ENCODE results near the gene KCNK2.

KCNK2 gene

DNA sequence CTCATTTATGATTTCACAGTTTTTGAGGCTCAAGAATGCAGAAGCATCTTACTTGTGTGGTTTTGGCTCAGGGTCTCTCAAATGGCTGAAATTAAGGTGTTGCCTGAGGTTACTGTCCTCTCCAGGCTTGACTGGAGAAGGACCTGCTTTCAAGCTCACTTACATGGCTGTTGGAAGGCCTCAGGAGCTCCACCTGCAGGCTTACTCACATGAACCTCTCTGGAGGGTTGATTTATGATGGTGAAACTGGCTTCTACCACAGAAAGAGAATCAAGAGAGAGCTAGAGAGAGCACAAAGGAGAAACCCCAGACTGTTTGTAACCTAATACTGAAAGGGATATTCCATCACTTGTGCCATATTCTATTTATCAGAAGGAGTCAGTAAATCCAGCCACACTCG lies 6.2 kb upstream of the KCNK2 start:
- no peak for TF ChIP-seq ZNF274 (IDR thresholded peaks at IDR 0.05; ENCODE audit: low read depth, low read length)
- H3K4me3 ChIP-seq (ENCODE audit: low read length) = no peak overlapping the region

DNA sequence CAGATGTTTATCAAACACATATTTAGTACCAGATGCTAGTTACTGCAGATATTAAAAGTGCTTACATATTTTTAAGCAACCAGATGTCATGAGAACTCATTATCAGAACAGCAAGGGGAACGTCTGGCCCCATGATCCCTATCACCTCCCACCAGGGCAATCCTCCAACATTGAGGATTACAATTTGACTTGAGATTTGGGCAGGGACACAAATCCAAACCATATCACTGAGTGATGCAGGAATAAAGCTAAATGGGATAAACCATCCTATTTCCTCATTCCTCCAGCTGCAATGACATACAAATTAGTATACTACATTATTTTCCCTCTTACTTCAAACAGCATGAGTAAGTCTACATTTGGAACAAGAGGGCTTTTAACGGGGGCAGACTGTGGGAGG lies 3.1 kb upstream of the KCNK2 start:
- no peak for TF ChIP-seq ZNF274 (IDR thresholded peaks at IDR 0.05; ENCODE audit: low read depth, low read length)
- H3K4me3 ChIP-seq (ENCODE audit: low read length) = no peak overlapping the region

DNA sequence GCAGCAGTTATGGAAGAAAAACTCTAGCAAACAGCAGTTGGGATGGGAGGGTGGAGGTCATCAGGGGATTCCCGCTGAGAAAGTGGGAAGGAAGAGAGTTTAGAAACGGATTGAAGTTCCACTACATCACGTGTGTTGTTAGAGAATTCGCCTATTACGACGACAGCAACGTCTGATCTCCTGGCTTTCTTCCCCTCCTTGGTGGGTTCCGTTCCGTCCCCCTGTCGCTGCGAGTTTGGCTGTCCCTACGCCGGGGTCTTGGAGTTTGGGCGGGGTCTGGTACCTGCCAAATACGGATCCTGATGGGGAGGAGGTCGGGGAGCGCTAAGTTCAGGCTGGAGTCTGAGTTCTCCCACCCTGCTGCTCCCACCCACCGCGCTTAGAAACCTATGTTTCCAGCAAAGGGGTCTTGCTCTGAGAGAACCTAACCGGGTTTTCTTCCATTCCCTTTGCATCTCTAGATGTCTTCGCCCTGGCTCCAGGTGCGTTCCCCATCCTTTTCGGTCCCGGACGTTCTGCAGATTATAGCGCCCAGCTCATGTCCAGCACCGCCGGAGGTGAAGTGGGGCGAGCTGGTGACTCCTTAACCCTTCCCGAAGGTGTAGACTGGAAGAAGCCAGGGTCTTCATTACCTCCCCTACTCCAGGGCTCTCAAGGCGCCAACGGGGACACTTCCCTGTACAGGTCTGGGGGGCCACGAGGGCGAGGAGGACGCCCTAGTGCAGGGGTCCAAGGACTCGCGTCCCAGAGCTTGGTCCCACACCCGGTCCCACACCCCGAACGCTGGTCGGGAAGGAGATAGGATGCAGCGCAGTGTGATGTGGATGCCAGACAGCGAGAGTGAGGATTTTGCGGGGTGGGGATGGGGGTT lies 641 bp upstream of the KCNK2 start:
- no peak for TF ChIP-seq ZNF274 (IDR thresholded peaks at IDR 0.05; ENCODE audit: low read depth, low read length)
- H3K4me3 ChIP-seq (ENCODE audit: low read length) = no peak overlapping the region

DNA sequence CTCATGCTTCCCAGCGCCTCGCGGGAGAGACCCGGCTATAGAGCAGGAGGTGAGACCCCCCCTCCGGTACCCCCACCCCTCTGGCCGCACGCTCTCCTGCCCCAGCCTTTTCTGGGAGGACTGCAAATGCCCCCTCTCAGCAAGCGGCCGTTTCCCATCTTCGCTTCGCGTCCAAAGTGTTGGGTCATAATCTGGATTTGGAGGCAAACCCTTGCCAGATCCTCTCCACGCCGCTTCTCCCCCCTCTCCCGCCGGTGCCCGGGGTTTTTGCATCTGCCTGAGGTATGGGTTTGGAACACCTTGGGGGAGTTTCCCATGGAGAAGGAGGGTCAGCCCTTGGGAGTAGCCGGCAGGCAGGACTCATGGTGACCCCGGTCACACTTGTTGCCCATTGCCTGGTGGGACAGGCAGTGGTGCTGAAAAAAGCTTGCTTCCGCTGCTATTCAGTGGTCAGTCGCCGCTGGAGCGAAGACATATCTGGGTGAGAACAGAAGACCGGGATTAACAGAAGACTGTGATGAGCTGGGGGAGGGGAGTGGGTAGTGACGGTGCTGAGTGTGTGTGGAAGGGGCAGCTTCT lies 935 bp downstream of the KCNK2 start:
- TF ChIP-seq ZNF274 (IDR thresholded peaks at IDR 0.05; ENCODE audit: low read depth, low read length) = no peak
- H3K4me3 ChIP-seq (ENCODE audit: low read length) = no peak overlapping the region

DNA sequence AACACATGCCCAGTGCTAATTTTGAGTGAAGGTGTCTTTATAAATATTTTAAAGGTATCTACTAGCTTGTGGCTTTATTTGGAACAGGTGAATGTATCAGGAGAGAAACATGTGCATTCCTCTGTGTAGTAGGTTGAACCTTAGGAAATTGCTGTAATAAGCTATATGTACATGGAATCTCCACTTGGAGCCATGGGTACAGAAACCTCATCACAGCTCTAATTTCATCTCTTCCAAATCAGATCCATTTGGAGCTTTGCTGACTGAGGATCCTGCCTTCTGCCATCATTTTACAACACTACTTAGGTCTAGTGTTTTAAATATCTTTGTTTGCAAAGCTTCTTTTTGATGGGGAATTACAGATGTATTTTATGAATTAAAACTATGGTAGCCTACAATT lies 2.1 kb downstream of the KCNK2 start:
- H3K4me3 ChIP-seq (ENCODE audit: low read length) = no peak overlapping the region
- no peak for TF ChIP-seq ZNF274 (IDR thresholded peaks at IDR 0.05; ENCODE audit: low read depth, low read length)

DNA sequence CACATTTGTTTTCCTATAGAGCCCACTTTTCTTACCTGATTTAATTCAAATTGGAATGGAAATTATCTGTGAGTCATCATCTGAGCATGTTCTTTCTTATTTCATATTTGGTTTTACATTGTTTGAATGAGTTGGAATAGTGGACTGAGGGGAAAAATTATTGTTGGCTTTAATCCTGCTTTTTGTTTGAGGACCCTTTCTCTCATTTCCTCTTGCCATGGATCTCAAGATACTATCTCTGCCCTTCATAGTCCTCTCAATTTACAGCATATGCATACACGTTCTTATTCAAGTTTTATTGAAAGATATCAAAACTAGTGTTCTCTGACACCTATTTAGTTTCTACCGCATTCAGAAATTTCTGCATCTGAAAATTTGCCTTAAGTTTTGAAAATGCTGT lies 5.1 kb downstream of the KCNK2 start:
- no peak overlapping the region for H3K4me3 ChIP-seq (ENCODE audit: low read length)
- TF ChIP-seq ZNF274 (IDR thresholded peaks at IDR 0.05; ENCODE audit: low read depth, low read length) = no peak

DNA sequence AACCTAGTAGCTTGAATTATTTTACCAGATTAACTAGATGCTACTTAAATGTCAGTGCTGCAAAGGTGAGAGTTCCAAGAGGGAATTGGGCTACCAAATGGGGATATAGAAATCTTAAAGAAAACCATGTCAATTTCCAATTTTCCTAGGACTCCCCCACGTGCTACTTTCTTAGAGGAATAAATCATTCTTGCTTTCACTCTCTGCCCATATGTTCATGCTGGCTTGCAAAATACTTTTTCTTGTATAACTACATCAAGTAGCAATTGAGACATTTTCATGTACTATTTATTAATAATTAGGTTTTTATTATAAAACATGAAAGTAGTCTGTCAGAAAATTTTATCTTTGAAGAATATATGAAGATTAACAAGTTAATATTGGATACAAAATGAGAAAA lies 11.8 kb downstream of the KCNK2 start:
- no peak overlapping the region for H3K4me3 ChIP-seq (ENCODE audit: low read length)

DNA sequence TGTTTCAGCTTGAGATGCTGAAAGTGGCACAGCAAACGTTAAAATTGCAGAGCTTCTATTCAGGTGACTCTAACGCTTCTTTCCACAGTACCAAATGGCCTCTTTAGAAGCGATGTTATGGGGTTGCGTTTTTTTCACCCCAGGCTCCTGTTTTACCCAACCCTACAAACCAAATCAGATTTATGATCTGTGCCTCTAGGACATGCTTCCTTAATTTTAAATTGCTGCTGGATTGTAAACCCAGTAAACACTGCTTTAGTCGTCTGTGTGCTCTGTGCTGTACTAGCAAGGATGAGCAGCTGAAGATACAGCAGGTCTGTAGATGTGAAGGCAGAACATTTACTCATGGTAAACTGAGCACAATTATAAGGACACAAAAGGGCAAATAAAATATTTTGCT lies 13.0 kb downstream of the KCNK2 start:
- no peak for TF ChIP-seq ZNF274 (IDR thresholded peaks at IDR 0.05; ENCODE audit: low read depth, low read length)

More for the DNA sequence above, 11.8 kb downstream of the KCNK2 start:
- no peak for TF ChIP-seq ZNF274 (IDR thresholded peaks at IDR 0.05; ENCODE audit: low read depth, low read length)

DNA sequence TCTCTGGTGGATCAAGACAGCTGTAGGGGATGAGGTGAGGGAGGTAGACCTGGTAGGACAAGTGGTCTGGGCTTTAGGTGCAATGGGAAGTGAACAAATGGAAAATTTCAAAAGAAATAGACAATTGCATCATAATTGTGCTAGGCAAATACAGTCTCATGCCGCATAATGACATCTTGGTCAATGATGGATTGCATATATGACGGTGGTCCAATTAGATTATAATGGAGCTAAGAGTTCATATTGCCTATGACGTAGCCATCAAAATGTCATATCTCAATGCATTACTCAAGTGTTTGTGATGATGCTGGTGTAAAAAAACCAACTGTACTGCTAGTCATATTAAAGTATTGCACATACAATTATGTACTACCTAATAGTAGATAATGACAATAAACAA lies 19.0 kb downstream of the KCNK2 start:
- TF ChIP-seq ZNF274 (IDR thresholded peaks at IDR 0.05; ENCODE audit: low read depth, low read length) = no peak
- no peak overlapping the region for H3K4me3 ChIP-seq (ENCODE audit: low read length)

More for the DNA sequence above, 13.0 kb downstream of the KCNK2 start:
- H3K4me3 ChIP-seq (ENCODE audit: low read length) = no peak overlapping the region

DNA sequence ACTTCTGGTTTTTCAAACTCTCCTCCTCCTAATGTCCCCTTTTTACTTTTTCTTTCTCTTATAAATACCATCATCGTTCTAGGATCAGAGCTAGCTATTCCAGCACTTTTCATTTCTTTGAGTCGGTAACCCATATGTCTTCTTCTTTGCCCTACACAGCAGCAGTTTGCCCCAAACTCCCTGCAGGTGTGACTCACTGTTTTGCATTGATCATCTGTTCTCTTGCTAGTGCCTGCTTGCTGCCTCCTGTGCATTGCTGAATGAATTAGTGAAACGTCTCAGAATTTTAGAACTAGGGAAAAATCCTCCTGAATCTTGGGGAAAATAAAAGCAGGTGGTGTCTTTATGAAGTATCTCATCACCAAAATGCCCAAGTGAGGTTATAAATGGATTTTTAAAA lies 21.7 kb downstream of the KCNK2 start:
- no peak for TF ChIP-seq ZNF274 (IDR thresholded peaks at IDR 0.05; ENCODE audit: low read depth, low read length)

DNA sequence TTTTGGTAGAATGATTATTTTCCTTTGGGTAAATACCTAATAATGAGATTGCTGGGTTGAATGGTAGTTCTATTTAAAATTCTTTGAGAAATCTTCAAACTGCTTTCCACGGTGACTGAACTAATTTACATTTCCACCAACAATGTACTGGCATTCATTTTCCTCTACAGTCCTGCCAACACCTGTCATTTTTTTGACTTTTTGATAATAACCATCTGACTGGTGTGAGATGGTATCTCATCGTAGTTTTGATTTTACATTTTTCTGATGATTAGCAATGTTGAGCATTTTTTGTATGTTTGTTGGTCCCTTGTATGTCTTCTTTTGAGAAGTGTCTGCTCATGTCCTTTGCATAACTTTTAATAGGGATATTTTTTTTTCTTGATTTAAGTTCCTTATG lies 23.5 kb downstream of the KCNK2 start:
- TF ChIP-seq ZNF274 (IDR thresholded peaks at IDR 0.05; ENCODE audit: low read depth, low read length) = no peak
- no peak overlapping the region for H3K4me3 ChIP-seq (ENCODE audit: low read length)

More for the DNA sequence above, 21.7 kb downstream of the KCNK2 start:
- no peak overlapping the region for H3K4me3 ChIP-seq (ENCODE audit: low read length)

DNA sequence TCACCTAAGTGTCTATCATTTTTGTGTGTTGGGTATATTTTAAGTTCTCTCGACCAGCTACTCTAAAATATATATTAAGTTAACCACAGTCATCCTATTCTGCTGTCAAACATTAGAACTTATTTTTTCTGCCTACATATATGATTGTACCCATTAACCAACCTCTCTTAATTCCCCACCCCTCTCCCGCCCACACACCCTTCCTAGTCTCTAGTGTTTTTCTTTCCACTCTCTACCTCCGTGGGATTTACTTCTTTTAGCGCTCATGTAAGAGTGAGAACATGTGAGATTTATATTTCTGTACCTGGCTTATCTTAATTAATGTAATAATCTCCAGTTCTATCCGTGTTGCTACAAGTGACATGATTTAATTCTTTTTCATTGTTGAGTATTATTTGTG lies 26.6 kb downstream of the KCNK2 start:
- TF ChIP-seq ZNF274 (IDR thresholded peaks at IDR 0.05; ENCODE audit: low read depth, low read length) = no peak
- no peak overlapping the region for H3K4me3 ChIP-seq (ENCODE audit: low read length)

DNA sequence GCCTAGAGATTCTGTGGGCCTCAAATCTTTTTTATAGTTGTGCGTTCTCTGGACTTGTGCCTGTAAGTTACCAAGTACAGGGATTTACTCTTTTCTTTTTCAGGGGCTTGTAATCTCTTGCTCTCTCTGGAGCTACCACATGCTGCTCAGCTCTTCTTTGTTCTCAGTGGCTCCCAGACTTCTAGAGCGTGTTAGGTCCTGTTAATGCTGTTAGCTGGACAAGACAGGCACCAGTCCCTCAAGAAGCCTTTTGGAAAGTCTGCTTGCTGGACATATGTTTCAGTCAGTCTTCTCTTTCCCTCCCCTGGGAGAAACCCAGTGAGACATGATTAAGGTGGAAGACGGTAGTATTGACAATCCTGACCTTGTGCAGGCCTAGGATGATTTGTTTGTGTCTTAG lies 29.4 kb downstream of the KCNK2 start:
- no peak overlapping the region for H3K4me3 ChIP-seq (ENCODE audit: low read length)
- TF ChIP-seq ZNF274 (IDR thresholded peaks at IDR 0.05; ENCODE audit: low read depth, low read length) = no peak

DNA sequence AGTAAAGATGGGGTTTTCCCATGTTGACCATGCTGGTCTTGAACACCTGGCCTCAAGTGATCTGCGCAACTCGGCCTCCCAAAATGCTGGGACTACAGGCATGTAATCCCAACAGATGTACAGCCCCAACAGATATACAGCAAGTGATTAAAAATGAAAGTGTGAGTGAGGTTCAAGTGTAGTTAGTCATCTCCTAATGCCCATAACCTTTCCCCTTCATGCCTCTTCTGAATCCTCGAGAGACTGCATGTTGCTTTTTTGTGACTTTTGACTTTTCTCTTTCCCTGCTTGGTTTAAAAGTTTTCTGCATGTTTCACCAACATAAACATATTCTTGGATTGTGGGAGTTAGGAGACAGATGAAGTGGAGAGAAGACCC lies 31.2 kb downstream of the KCNK2 start:
- TF ChIP-seq ZNF274 (IDR thresholded peaks at IDR 0.05; ENCODE audit: low read depth, low read length) = no peak
- no peak overlapping the region for H3K4me3 ChIP-seq (ENCODE audit: low read length)

DNA sequence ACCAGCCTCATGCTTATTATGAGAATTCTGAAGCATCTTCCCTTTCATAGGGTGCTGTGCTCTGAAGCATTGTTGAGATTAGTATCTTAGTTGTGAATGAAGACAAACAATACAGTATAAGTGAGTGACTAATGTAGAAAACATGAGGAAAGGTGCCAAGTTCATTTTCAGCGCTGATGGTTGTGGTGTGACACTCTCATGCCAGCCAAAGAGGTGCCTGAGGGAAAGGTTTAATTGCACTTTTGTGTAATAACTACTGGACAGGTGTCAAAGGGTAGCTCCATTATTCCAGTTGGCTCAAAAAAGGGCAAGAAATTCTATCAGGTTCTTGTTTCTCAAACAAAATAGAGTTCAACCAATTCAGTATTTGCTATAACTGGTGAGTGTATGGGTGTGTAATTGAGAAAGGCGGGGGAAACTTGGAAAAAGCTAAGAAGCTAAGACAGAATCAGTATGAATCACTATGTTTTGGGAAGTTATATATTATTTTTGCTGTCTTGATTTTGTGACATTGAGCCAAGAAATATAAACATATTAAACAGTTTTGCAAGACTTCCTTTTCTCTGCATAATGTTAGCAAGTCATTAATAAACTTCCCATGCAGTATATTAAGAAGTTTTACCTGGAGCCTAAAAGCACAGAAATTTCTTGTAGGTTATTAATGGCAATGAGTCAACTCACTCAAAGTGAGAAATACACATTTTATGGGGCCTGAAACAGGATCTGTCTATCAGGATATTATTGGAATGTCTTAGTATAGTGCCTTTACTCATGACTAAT lies 31.8 kb downstream of the KCNK2 start:
- no peak overlapping the region for H3K4me3 ChIP-seq (ENCODE audit: low read length)
- TF ChIP-seq ZNF274 (IDR thresholded peaks at IDR 0.05; ENCODE audit: low read depth, low read length) = no peak
